Lower lobe of right lung (tissue), 2 donors: Measurements from ENCODE around the gene PTPRG. TPM values are rescaled to one million over a fixed set of nuclear protein-coding genes. Genes with fewer than 3 reads are reported as not detected.
A peak's percentile ranks its signal among the peaks of the same experiment; 100 is the strongest.

Experiments used
- ATAC-seq, 2 donors: fragments of 200-7000 bp; cut with Tn5 transposase; one replicate each; pipeline ENCODE4 v1.9.1; 2020 to 2022; ENCODE audit warnings: mild to moderate bottlenecking in 2 of 2, moderate library complexity in 2 of 2
- DNase-seq: peaks from one replicate; pipeline ENCODE4 v3.0.0-alpha.2; 2020
- H3K27ac ChIP-seq: fragments of 200-600 bp; one replicate; pipeline ENCODE4 v1.8.0; 2022
- H3K27me3 ChIP-seq: fragments of 200-600 bp; one replicate; pipeline ENCODE4 v1.8.0; 2022; ENCODE audit warnings: low read depth
- H3K36me3 ChIP-seq: fragments of 200-600 bp; one replicate; pipeline ENCODE4 v1.8.0; 2022; ENCODE audit warnings: mild to moderate bottlenecking
- H3K4me1 ChIP-seq: fragments of 200-600 bp; one replicate; pipeline ENCODE4 v1.8.0; 2022
- H3K4me3 ChIP-seq: fragments of 200-600 bp; one replicate; pipeline ENCODE4 v1.8.0; 2022; ENCODE audit warnings: mild to moderate bottlenecking
- H3K9me3 ChIP-seq: fragments of 200-600 bp; one replicate; pipeline ENCODE4 v1.8.0; 2022
- intact Hi-C: fragments of 100-400 bp; cut with DNase I; formaldehyde crosslinking; loops from one replicate; pipeline ENCODE4 v1.11.0; 2022
- total RNA-seq: library from RNA; stranded (reverse); fragmentation: NEBNext Ultra II Directional; extraction: Animal tissue kit (Norgen Biotek cat#: 25700); gene quantifications from one replicate; pipeline ENCODE4 v1.2.1, GENCODE V29; 2021
- TF ChIP-seq, protein P1 (sequence below): fragments of 200-600 bp; IDR thresholded peaks from one replicate; pipeline ENCODE4 v1.8.0; 2022; ENCODE audit warnings: antibody characterized with exemption, mild to moderate bottlenecking
- donor health status: DM: no; HTN: yes; CAD: no; lungs with severe emphysema.

Gene PTPRG
- total RNA-seq, 1 donor from 2014 or later, result 67.6 TPM

DNA sequence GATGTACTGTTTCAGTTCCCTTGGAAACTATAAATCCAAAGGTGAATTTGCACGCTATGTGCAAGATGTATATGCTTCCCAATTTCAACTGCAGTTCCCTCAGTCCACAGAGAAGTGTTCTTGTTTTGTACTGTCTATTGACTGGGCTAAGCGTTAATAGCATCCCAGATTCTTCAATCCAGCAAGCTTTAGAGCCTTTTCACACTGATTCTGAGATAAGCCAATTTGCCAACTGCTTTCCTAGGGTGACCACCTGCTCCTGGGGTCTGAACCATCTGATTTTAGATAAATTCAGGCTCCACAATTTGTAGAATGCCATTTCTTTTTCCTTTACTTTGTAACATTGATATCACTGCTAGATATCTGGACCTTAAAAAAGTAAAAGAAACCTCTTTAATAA, 340.1 kb downstream of the PTPRG start:
- Histone ChIP-seq H3K36me3 (no peaks in the 10 kb centered on the region), H3K27me3 (no peaks in the 10 kb centered on the region), H3K4me3 (no peak overlapping the region), H3K9me3 (no peaks in the 10 kb centered on the region), H3K4me1 (peaks cover 20% of the 10 kb centered on the region), H3K27ac (no peak overlapping the region)
- DNase-seq, result no peak
- TF ChIP-seq, protein P1, sequence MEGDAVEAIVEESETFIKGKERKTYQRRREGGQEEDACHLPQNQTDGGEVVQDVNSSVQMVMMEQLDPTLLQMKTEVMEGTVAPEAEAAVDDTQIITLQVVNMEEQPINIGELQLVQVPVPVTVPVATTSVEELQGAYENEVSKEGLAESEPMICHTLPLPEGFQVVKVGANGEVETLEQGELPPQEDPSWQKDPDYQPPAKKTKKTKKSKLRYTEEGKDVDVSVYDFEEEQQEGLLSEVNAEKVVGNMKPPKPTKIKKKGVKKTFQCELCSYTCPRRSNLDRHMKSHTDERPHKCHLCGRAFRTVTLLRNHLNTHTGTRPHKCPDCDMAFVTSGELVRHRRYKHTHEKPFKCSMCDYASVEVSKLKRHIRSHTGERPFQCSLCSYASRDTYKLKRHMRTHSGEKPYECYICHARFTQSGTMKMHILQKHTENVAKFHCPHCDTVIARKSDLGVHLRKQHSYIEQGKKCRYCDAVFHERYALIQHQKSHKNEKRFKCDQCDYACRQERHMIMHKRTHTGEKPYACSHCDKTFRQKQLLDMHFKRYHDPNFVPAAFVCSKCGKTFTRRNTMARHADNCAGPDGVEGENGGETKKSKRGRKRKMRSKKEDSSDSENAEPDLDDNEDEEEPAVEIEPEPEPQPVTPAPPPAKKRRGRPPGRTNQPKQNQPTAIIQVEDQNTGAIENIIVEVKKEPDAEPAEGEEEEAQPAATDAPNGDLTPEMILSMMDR, result no peak
- no peak for ATAC-seq
- intact Hi-C loops, result no loop called here

DNA sequence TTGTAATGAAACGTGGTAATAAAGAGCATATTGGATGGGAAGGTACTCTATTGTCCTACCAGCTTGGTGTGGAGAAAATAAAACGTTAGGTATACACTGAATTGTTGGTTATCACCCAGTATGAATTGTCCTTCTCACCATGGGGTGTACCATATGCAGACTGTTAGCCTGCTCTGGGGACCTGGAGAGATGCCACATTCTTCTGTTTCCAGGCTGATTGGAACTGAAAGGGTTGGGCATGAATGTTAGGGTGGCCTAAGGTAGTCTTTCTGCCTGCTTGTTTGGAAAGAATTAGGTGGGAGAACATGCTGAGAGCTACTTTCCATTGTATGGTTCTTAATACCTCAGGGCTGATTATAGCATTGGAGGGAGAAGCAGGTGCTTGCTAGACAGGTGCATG, 340.6 kb downstream of the PTPRG start:
- DNase-seq (no peak), ATAC-seq (no peak)
- intact Hi-C loops, result no loop called here
- no peaks in the 10 kb centered on the region for H3K27me3 ChIP-seq
- H3K4me3 ChIP-seq, result no peak overlapping the region
- H3K4me1 ChIP-seq, result peaks cover 20% of the 10 kb centered on the region
- no peak overlapping the region for H3K27ac ChIP-seq
- H3K9me3 ChIP-seq, result no peaks in the 10 kb centered on the region
- H3K36me3 ChIP-seq, result no peaks in the 10 kb centered on the region
- TF ChIP-seq, protein P1, result no peak

DNA sequence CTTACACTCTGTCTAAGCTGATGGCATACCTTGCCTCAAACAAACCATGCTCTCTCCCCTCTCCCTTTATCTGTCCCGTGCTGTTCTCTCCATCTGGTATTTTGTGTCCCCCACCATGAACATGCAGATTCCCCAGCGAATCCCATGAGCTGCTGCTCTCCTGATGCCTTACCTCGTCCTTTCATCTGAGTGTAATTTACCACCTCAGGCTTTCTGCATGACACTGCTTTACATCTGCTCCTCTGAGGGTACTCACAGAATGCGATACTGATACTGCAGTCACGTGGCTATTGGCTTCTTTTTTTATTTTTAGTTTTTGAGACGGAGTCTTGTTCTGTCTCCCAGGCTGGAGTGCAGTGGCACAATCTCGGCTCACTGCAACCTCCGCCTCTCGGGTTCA, 341.7 kb downstream of the PTPRG start:
- Histone ChIP-seq H3K4me3 (no peak overlapping the region), H3K27ac (no peak overlapping the region), H3K4me1 (peaks cover 20% of the 10 kb centered on the region), H3K36me3 (no peaks in the 10 kb centered on the region), H3K27me3 (no peaks in the 10 kb centered on the region), H3K9me3 (no peaks in the 10 kb centered on the region)
- no peak for DNase-seq
- no peak for ATAC-seq
- TF ChIP-seq, protein P1, result no peak
- intact Hi-C loops, result no loop called here

DNA sequence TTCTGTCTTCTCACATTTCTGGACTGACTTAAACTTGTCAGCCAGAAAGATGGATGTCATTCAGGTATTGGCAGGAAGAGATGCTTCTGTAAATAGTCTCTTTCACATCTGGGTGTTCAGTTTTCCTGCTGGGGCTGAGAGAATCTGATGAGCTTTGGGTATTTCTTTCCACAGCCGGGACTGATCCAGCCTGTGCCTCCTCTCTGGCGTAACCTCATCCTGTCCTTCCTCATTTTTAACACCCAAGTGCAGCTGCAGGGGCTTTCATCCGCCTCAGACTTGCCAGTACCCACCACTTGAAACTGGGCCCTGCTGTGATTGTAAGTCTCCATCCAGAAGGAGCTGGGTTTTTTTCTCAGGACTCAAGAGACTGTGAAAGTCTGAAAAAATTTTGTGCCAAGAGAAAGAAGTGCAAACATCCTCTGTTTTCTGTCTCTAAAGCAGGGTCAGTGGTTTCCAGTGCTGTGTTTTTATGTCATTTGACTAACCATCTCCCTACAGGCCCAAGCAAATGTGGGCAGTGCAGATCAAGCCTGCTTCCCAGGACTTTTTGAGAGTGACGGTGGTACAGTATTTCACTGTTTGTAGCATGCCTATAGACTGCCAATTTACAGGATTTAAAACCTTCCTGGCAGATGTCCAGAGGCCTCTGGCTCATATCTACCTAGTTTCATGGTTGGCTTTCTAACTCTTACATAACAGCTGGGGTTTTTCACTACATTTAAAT, 342.7 kb downstream of the PTPRG start:
- Histone ChIP-seq H3K36me3 (no peaks in the 10 kb centered on the region), H3K9me3 (no peaks in the 10 kb centered on the region), H3K4me3 (no peak overlapping the region), H3K4me1 (peaks cover 23% of the 10 kb centered on the region), H3K27me3 (no peaks in the 10 kb centered on the region), H3K27ac (peak overlapping the region; percentile 12)
- intact Hi-C loops, result no loop called here
- TF ChIP-seq, protein P1, result no peak
- peak; percentile 54 to 75 for ATAC-seq
- no peak for DNase-seq

DNA sequence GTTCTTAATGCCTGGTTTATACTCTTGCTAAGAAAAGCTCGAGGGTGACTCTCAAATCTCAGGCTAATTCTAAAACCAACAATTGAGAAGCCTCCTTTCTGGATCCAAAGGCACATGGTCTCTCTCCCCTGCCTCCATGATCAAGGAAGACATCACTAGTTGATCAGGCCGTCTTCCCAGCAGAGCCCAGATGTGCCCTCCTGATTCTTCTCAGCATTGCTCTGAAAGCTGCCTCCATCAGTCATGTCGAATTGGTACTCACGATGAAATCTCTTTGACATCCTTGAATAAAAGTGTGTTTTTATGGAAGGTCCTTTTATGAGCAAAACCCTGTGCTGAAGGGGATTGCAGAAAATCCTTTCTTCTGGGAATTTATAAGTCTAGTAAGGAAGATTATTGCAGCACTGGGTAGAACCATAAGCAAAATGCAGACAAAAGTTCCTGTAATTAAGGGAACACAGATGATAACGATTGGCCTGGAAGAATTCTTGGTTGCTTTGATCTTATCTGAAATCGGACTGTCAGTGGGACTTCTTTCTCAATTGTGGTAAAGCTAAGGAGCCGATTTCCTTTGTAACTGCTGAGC, 345.9 kb downstream of the PTPRG start:
- Histone ChIP-seq H3K27ac (no peak overlapping the region), H3K9me3 (no peaks in the 10 kb centered on the region), H3K4me1 (peaks cover 24% of the 10 kb centered on the region), H3K36me3 (no peaks in the 10 kb centered on the region), H3K27me3 (no peaks in the 10 kb centered on the region), H3K4me3 (no peak overlapping the region)
- DNase-seq, result no peak
- intact Hi-C loops, result no loop called here
- ATAC-seq, result no peak
- TF ChIP-seq, protein P1, result no peak
